Measurements from ENCODE around the gene CRP.
"Not testable (repeated sequence)": the region's sequence is repeated elsewhere in the genome, so short reads cannot be mapped to it uniquely, and the experiment has no call there.

CRP gene

DNA sequence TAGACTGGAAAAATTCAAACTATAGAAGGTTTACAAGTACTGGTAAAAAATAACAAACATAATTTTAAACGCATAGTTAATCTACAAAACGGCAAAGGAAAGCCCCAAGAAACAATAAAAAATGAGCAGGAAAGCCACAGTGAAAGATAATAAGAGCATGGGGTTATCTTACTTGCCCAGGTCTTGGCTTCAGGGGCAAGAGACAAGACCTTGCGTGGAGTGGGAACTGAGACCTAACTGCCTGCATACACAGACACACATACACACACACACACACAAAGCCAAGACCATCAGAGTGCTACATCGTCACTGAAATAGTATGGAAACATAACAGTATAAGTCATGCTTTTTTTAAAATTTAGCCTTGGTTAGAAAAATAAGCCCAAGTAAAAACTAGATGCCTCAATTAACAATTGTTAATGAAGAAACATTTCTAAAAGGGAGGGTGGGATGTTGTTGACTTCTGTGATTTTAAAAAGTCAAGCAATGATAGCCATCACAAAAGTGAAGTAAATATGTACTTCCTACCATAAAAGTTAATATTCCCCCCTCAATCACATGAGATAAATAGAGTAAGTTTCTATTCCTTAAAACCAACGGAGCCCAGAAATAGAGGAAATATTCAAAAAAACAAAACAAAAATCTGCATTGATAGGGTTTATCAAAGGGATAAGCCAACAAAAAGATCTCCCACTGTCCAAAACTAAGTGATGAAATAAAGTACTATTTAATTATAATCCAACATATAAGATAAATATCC lies 29.4 kb upstream of the CRP start:
- Histone ChIP-seq H3K4me3 (ENCODE audit: low read length in 2 of 2) (no peak overlapping the region), H3K9me3 (ENCODE audit: control insufficient read depth in 2 of 2, low read length in 2 of 2) (no peaks in the 10 kb centered on the region), H3K27ac (ENCODE audit: low read length) (no peak overlapping the region), H3K9ac (ENCODE audit: low read length in 2 of 2) (no peak overlapping the region), H3K27me3 (ENCODE audit: control insufficient read depth in 1 of 2, insufficient read depth in 2 of 2, low read length in 2 of 2) (no peaks in the 10 kb centered on the region), H3K36me3 (ENCODE audit: control insufficient read depth in 2 of 2, insufficient read depth in 2 of 2, low read length in 2 of 2) (no peaks in the 10 kb centered on the region), H3K4me1 (ENCODE audit: control insufficient read depth, insufficient read depth, low read length) (no peaks in the 10 kb centered on the region)

- Histone ChIP-seq H3K9ac (ENCODE audit: low read length in 2 of 2) (no peak overlapping the region), H3K4me1 (ENCODE audit: control insufficient read depth, insufficient read depth, low read length) (no peaks in the 10 kb centered on the region), H3K27ac (ENCODE audit: low read length) (no peak overlapping the region), H3K27me3 (ENCODE audit: control insufficient read depth in 1 of 2, insufficient read depth in 2 of 2, low read length in 2 of 2) (no peaks in the 10 kb centered on the region), H3K9me3 (ENCODE audit: control insufficient read depth in 2 of 2, low read length in 2 of 2) (no peaks in the 10 kb centered on the region), H3K4me3 (ENCODE audit: low read length in 2 of 2) (no peak overlapping the region), H3K36me3 (ENCODE audit: control insufficient read depth in 2 of 2, insufficient read depth in 2 of 2, low read length in 2 of 2) (no peaks in the 10 kb centered on the region)
Measured at GRCh38 chr1:159737238-159737916, 23.0 kb upstream of the CRP start.

DNA sequence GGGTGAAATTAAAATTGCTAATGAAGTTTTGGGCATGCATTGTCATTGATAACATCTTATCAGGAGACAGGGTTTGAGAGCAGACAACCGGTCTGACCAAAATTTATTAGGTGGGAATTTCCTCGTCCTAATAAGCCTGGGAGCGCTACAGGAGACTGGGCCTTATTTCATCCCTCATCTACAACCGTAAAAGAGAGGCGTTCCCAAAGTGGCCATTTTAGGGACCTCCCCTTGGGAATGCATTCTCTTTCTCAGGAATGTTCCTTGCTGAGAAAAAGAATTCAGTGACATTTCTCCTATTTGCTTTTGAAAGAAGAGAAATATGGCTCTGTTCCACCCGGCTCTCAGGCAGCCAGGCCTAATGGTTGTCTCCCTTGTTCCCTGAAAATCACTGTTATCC lies 8.8 kb upstream of the CRP start:
- not testable (repeated sequence) for H3K4me1 ChIP-seq (ENCODE audit: control insufficient read depth, insufficient read depth, low read length); H3K27ac ChIP-seq (ENCODE audit: low read length); H3K27me3 ChIP-seq (ENCODE audit: control insufficient read depth in 1 of 2, insufficient read depth in 2 of 2, low read length in 2 of 2); H3K4me3 ChIP-seq (ENCODE audit: low read length in 2 of 2); H3K36me3 ChIP-seq (ENCODE audit: control insufficient read depth in 2 of 2, insufficient read depth in 2 of 2, low read length in 2 of 2); H3K9ac ChIP-seq (ENCODE audit: low read length in 2 of 2)
- H3K9me3 ChIP-seq (ENCODE audit: control insufficient read depth in 2 of 2, low read length in 2 of 2) = peaks cover 2 to 10% of the 10 kb centered on the region in 2 donors

GRCh38 chr1:159719990-159720389 lies 5.6 kb upstream of the CRP start:
- H3K9ac ChIP-seq (ENCODE audit: low read length in 2 of 2) = no peak overlapping the region
- H3K9me3 ChIP-seq (ENCODE audit: control insufficient read depth in 2 of 2, low read length in 2 of 2) = peaks cover 2 to 10% of the 10 kb centered on the region in 2 donors
- H3K4me1 ChIP-seq (ENCODE audit: control insufficient read depth, insufficient read depth, low read length) = no peaks in the 10 kb centered on the region
- H3K4me3 ChIP-seq (ENCODE audit: low read length in 2 of 2) = no peak overlapping the region
- H3K36me3 ChIP-seq (ENCODE audit: control insufficient read depth in 2 of 2, insufficient read depth in 2 of 2, low read length in 2 of 2) = no peaks in the 10 kb centered on the region
- H3K27me3 ChIP-seq (ENCODE audit: control insufficient read depth in 1 of 2, insufficient read depth in 2 of 2, low read length in 2 of 2) = peaks cover 0 to 2% of the 10 kb centered on the region in 2 donors
- H3K27ac ChIP-seq (ENCODE audit: low read length) = no peak overlapping the region

GRCh38 chr1:159715855-159716254 lies 1.5 kb upstream of the CRP start:
- no peak overlapping the region for H3K27ac ChIP-seq (ENCODE audit: low read length)

DNA sequence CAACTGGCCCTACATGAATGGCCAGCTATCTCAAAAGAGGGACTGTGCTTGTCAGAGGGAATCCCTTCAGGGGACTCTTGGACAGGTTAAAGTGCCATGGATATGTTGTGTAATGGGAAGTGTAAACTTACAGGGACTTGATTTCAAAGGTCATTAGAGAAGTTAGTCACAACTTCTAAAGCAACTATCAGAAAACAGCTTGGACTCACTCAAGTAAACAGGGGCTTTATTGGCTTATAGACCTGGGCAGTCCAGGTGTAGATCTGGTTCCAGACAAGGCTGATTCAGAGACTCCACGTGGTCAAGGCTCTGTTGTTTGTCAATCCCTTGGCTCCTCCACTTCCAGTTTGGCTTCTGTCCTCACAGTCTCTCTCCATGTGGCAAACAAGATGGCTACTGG lies 2.3 kb downstream of the CRP start:
- H3K9ac ChIP-seq (ENCODE audit: low read length in 2 of 2) = no peak overlapping the region
- H3K27ac ChIP-seq (ENCODE audit: low read length) = no peak overlapping the region
- H3K4me3 ChIP-seq (ENCODE audit: low read length in 2 of 2) = no peak overlapping the region
- H3K36me3 ChIP-seq (ENCODE audit: control insufficient read depth in 2 of 2, insufficient read depth in 2 of 2, low read length in 2 of 2) = no peaks in the 10 kb centered on the region
- no peaks in the 10 kb centered on the region for H3K27me3 ChIP-seq (ENCODE audit: control insufficient read depth in 1 of 2, insufficient read depth in 2 of 2, low read length in 2 of 2)
- H3K4me1 ChIP-seq (ENCODE audit: control insufficient read depth, insufficient read depth, low read length) = no peaks in the 10 kb centered on the region
- no peaks in the 10 kb centered on the region for H3K9me3 ChIP-seq (ENCODE audit: control insufficient read depth in 2 of 2, low read length in 2 of 2)

More at GRCh38 chr1:159715855-159716254, 1.5 kb upstream of the CRP start:
- Histone ChIP-seq H3K9ac (ENCODE audit: low read length in 2 of 2) (no peak overlapping the region), H3K4me1 (ENCODE audit: control insufficient read depth, insufficient read depth, low read length) (no peaks in the 10 kb centered on the region), H3K27me3 (ENCODE audit: control insufficient read depth in 1 of 2, insufficient read depth in 2 of 2, low read length in 2 of 2) (peaks cover 0 to 2% of the 10 kb centered on the region in 2 donors), H3K9me3 (ENCODE audit: control insufficient read depth in 2 of 2, low read length in 2 of 2) (peaks cover 0 to 5% of the 10 kb centered on the region in 2 donors), H3K36me3 (ENCODE audit: control insufficient read depth in 2 of 2, insufficient read depth in 2 of 2, low read length in 2 of 2) (no peaks in the 10 kb centered on the region), H3K4me3 (ENCODE audit: low read length in 2 of 2) (no peak overlapping the region)

- H3K27ac ChIP-seq (ENCODE audit: low read length) = no peak overlapping the region
Measured at GRCh38 chr1:159707472-159708260, 6.7 kb downstream of the CRP start.

DNA sequence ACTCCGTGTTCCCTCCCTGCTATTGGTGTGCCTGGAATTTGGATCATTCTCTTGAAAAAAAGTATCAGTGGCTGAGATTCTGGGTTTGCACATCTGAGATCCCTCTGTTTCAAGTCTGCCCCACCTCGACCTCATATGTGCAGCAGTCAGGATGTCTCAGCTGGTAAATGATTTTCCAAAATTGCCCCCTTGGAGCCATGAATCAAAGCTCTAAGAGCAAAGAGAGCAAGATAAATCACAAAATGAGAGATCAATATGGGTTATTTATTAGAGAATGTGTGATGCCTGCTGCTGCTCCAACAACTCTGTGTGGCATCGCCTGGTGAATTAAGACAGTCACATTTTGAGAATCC lies 8.5 kb downstream of the CRP start:
- H3K4me3 ChIP-seq (ENCODE audit: low read length in 2 of 2) = no peak overlapping the region
- H3K27me3 ChIP-seq (ENCODE audit: control insufficient read depth in 1 of 2, insufficient read depth in 2 of 2, low read length in 2 of 2) = peaks cover 0 to 3% of the 10 kb centered on the region in 2 donors
- no peak overlapping the region for H3K27ac ChIP-seq (ENCODE audit: low read length)
- no peaks in the 10 kb centered on the region for H3K9me3 ChIP-seq (ENCODE audit: control insufficient read depth in 2 of 2, low read length in 2 of 2)
- no peak overlapping the region for H3K9ac ChIP-seq (ENCODE audit: low read length in 2 of 2)
- no peaks in the 10 kb centered on the region for H3K36me3 ChIP-seq (ENCODE audit: control insufficient read depth in 2 of 2, insufficient read depth in 2 of 2, low read length in 2 of 2)
- H3K4me1 ChIP-seq (ENCODE audit: control insufficient read depth, insufficient read depth, low read length) = no peaks in the 10 kb centered on the region

More at GRCh38 chr1:159707472-159708260, 6.7 kb downstream of the CRP start:
- H3K9me3 ChIP-seq (ENCODE audit: control insufficient read depth in 2 of 2, low read length in 2 of 2) = no peaks in the 10 kb centered on the region
- no peak overlapping the region for H3K4me3 ChIP-seq (ENCODE audit: low read length in 2 of 2)
- no peak overlapping the region for H3K9ac ChIP-seq (ENCODE audit: low read length in 2 of 2)
- no peaks in the 10 kb centered on the region for H3K27me3 ChIP-seq (ENCODE audit: control insufficient read depth in 1 of 2, insufficient read depth in 2 of 2, low read length in 2 of 2)
- H3K36me3 ChIP-seq (ENCODE audit: control insufficient read depth in 2 of 2, insufficient read depth in 2 of 2, low read length in 2 of 2) = no peaks in the 10 kb centered on the region
- no peaks in the 10 kb centered on the region for H3K4me1 ChIP-seq (ENCODE audit: control insufficient read depth, insufficient read depth, low read length)

DNA sequence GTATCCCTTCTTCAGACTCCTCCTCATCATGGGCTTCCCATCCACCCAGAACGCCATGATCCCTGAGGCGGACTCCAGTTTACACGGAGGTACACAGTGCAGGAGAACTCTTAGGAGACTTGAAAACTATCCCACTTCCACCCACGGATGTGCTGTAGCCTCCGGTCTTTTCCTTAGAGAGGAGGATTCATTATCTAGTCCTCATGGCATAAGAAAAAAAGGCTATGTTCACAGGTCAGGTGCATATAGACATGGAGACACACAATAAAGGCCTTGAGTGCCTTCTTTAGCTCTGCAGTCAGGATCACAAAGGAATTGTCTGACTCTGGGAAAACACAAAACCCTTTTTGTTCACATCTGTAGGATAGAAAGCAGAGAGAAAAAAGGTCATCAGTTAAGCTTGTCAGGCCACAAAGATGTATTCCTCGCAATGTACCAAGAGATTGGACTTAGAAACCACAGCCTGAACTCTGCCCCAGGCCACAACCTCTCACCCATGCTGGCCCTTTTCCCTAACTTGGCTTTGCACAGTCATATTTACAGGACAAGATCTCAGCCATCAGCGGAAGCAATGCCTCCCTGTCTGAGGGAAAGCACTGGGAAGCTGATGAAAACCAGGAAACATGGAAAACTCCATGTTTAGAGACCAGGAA lies 9.0 kb downstream of the CRP start:
- no peak overlapping the region for H3K4me3 ChIP-seq (ENCODE audit: low read length in 2 of 2)
- H3K27me3 ChIP-seq (ENCODE audit: control insufficient read depth in 1 of 2, insufficient read depth in 2 of 2, low read length in 2 of 2) = peaks cover 0 to 3% of the 10 kb centered on the region in 2 donors
- H3K4me1 ChIP-seq (ENCODE audit: control insufficient read depth, insufficient read depth, low read length) = no peaks in the 10 kb centered on the region
- no peaks in the 10 kb centered on the region for H3K36me3 ChIP-seq (ENCODE audit: control insufficient read depth in 2 of 2, insufficient read depth in 2 of 2, low read length in 2 of 2)
- H3K9ac ChIP-seq (ENCODE audit: low read length in 2 of 2) = no peak overlapping the region
- H3K27ac ChIP-seq (ENCODE audit: low read length) = no peak overlapping the region
- H3K9me3 ChIP-seq (ENCODE audit: control insufficient read depth in 2 of 2, low read length in 2 of 2) = no peaks in the 10 kb centered on the region

DNA sequence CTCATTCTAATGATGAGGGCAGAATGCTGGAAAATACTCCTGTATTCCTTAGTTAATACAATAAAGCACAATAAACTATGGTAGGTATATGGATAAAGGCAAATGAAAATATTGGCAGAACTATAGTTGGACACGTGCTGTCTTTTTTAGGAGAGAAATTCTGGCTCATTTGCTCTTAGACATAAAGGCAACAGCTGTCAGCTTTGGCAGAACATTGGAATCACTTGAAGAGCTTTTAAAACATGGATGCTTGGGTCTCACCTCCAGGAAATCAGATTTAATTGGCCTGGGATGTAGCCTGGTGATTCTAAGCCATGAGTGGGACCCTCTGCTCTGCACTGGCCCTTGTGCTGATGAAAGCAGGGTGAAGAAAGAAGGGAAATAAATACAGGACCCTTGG lies 9.9 kb downstream of the CRP start:
- no peak overlapping the region for H3K27ac ChIP-seq (ENCODE audit: low read length)
- H3K9ac ChIP-seq (ENCODE audit: low read length in 2 of 2) = no peak overlapping the region
- H3K4me3 ChIP-seq (ENCODE audit: low read length in 2 of 2) = no peak overlapping the region
- H3K36me3 ChIP-seq (ENCODE audit: control insufficient read depth in 2 of 2, insufficient read depth in 2 of 2, low read length in 2 of 2) = no peaks in the 10 kb centered on the region
- peaks cover 0 to 3% of the 10 kb centered on the region in 2 donors for H3K27me3 ChIP-seq (ENCODE audit: control insufficient read depth in 1 of 2, insufficient read depth in 2 of 2, low read length in 2 of 2)
- H3K4me1 ChIP-seq (ENCODE audit: control insufficient read depth, insufficient read depth, low read length) = no peaks in the 10 kb centered on the region
- no peaks in the 10 kb centered on the region for H3K9me3 ChIP-seq (ENCODE audit: control insufficient read depth in 2 of 2, low read length in 2 of 2)
